NCI-H510A (cell line): ENCODE results near the gene SLC5A11.
"Not testable (repeated sequence)": the region's sequence is repeated elsewhere in the genome, so short reads cannot be mapped to it uniquely, and the experiment has no call there.

Experiments
- DNase-seq: peaks from one replicate; lab custom pipeline; 2025; lab: John Stamatoyannopoulos, UW

Gene SLC5A11

GRCh38 chr16:24845726-24846547 lies at the start of gene SLC5A11:
TSS of gene SLC5A11 (plus strand) at chr16:24845963. CDS start at chr16:24858644, 12,681 bp downstream.
- no peak for DNase-seq

- no peak for DNase-seq
These were observed 45.2 kb upstream of the SLC5A11 start for GRCh38 chr16:24800586-24800985.

- DNase-seq: no peak
These were observed 43.9 kb upstream of the SLC5A11 start for GRCh38 chr16:24801761-24802302.

- no peak for DNase-seq
These were observed 40.3 kb upstream of the SLC5A11 start for GRCh38 chr16:24805484-24805883.

GRCh38 chr16:24807301-24807700 lies 38.5 kb upstream of the SLC5A11 start:
- DNase-seq: no peak

- DNase-seq: no peak
These were observed 34.6 kb upstream of the SLC5A11 start for GRCh38 chr16:24810951-24811843.

GRCh38 chr16:24812813-24813212 lies 33.0 kb upstream of the SLC5A11 start:
- not testable (repeated sequence) for DNase-seq

GRCh38 chr16:24815021-24815420 lies 30.7 kb upstream of the SLC5A11 start:
- DNase-seq: no peak

- DNase-seq: no peak
These were observed 29.1 kb upstream of the SLC5A11 start for GRCh38 chr16:24816688-24817087.

- DNase-seq: no peak
These were observed 26.2 kb upstream of the SLC5A11 start for GRCh38 chr16:24819462-24820040.

- DNase-seq: no peak
These were observed 25.2 kb upstream of the SLC5A11 start for GRCh38 chr16:24820522-24820921.

- DNase-seq: no peak
These were observed 24.6 kb upstream of the SLC5A11 start for GRCh38 chr16:24821129-24821528.

- no peak for DNase-seq
These were observed 23.2 kb upstream of the SLC5A11 start for GRCh38 chr16:24822542-24822941.

- DNase-seq: no peak
These were observed 22.8 kb upstream of the SLC5A11 start for GRCh38 chr16:24822974-24823373.

GRCh38 chr16:24825696-24826095 lies 20.1 kb upstream of the SLC5A11 start:
- DNase-seq: no peak

GRCh38 chr16:24826096-24826690 lies 19.6 kb upstream of the SLC5A11 start:
- DNase-seq: no peak

- DNase-seq: no peak
These were observed 18.8 kb upstream of the SLC5A11 start for GRCh38 chr16:24826817-24827566.

GRCh38 chr16:24829153-24829552 lies 16.6 kb upstream of the SLC5A11 start:
- no peak for DNase-seq

GRCh38 chr16:24833352-24833751 lies 12.4 kb upstream of the SLC5A11 start:
- DNase-seq: no peak

- no peak for DNase-seq
These were observed 11.1 kb upstream of the SLC5A11 start for GRCh38 chr16:24834459-24835335.
